ENCODE measurements around the gene ZFYVE28.
A peak's percentile ranks its signal among the peaks of the same experiment; 100 is the strongest.
"Not testable (repeated sequence)": the region's sequence is repeated elsewhere in the genome, so short reads cannot be mapped to it uniquely, and the experiment has no call there.

The ZFYVE28 gene

GRCh38 chr4:2222838-2223237 is 195.6 kb downstream of the ZFYVE28 start:
- Histone ChIP-seq H3K36me3 (peaks cover 27% of the 10 kb centered on the region), H3K4me3 (ENCODE audit: low read depth in 1 of 2, low read length in 1 of 2) (no peak overlapping the region), H3K9me3 (no peaks in the 10 kb centered on the region), H3K4me1 (ENCODE audit: control insufficient read depth in 1 of 2, insufficient read depth in 1 of 2, low read depth in 1 of 2, low read length in 1 of 2) (no peaks in the 10 kb centered on the region), H3K27me3 (no peaks in the 10 kb centered on the region), H3K27ac (no peak overlapping the region)
- TF ChIP-seq CTCF (IDR thresholded peaks at IDR 0.05) = no peak

GRCh38 chr4:2221378-2221777 is 197.1 kb downstream of the ZFYVE28 start:
- not testable (repeated sequence) for H3K27me3 ChIP-seq; H3K27ac ChIP-seq; H3K4me3 ChIP-seq (ENCODE audit: low read depth in 1 of 2, low read length in 1 of 2); H3K4me1 ChIP-seq (ENCODE audit: control insufficient read depth in 1 of 2, insufficient read depth in 1 of 2, low read depth in 1 of 2, low read length in 1 of 2); H3K9me3 ChIP-seq
- peaks cover 18% of the 10 kb centered on the region for H3K36me3 ChIP-seq

- Histone ChIP-seq H3K27ac (no peak overlapping the region), H3K27me3 (no peaks in the 10 kb centered on the region), H3K4me3 (ENCODE audit: low read depth in 1 of 2, low read length in 1 of 2) (no peak overlapping the region), H3K9me3 (no peaks in the 10 kb centered on the region), H3K4me1 (ENCODE audit: control insufficient read depth in 1 of 2, insufficient read depth in 1 of 2, low read depth in 1 of 2, low read length in 1 of 2) (no peaks in the 10 kb centered on the region), H3K36me3 (peaks cover 11% of the 10 kb centered on the region)
- TF ChIP-seq CTCF (IDR thresholded peaks at IDR 0.05) = peak; percentile 71
Observed at GRCh38 chr4:2220016-2220630, 198.3 kb downstream of the ZFYVE28 start.

Measured in neutrophil (primary cell).